IPS-18a (cell line): ENCODE data around the gene MORC2.

Source experiments
- H3K27ac ChIP-seq: one replicate; pipeline ENCODE4 v1.5.1; 2013; ENCODE audit warnings: low read length
- H3K27me3 ChIP-seq: one replicate; pipeline ENCODE4 v1.6.1; 2013; ENCODE audit warnings: mild to moderate bottlenecking, low read length; ENCODE audit not compliant: control insufficient read depth, insufficient read depth
- H3K36me3 ChIP-seq: one replicate; pipeline ENCODE4 v1.6.1; 2013; ENCODE audit warnings: low read depth, low read length; ENCODE audit not compliant: control insufficient read depth
- H3K4me1 ChIP-seq: one replicate; pipeline ENCODE4 v1.6.1; 2013; ENCODE audit warnings: low read depth, low read length; ENCODE audit not compliant: control insufficient read depth
- H3K4me3 ChIP-seq: one replicate; pipeline ENCODE4 v1.5.1; 2013; ENCODE audit warnings: low read length
- H3K9ac ChIP-seq: one replicate; pipeline ENCODE4 v1.6.1; 2013; ENCODE audit warnings: mild to moderate bottlenecking, low read length, moderate library complexity
- H3K9me3 ChIP-seq: one replicate; pipeline ENCODE4 v1.6.1; 2013; ENCODE audit warnings: low read depth, low read length; ENCODE audit not compliant: control insufficient read depth

Gene MORC2

GRCh38 chr22:30892286-30892685, 76.3 kb downstream of the MORC2 start:
- Histone ChIP-seq H3K4me1 (peaks cover 16% of the 10 kb centered on the region), H3K27ac (no peak overlapping the region), H3K9ac (no peak overlapping the region), H3K27me3 (no peaks in the 10 kb centered on the region), H3K4me3 (no peak overlapping the region), H3K9me3 (no peaks in the 10 kb centered on the region), H3K36me3 (peaks cover 2% of the 10 kb centered on the region)

- no peaks in the 10 kb centered on the region for H3K9me3 ChIP-seq
- no peak overlapping the region for H3K9ac ChIP-seq
- H3K36me3 ChIP-seq = no peaks in the 10 kb centered on the region
- no peak overlapping the region for H3K4me3 ChIP-seq
- no peaks in the 10 kb centered on the region for H3K27me3 ChIP-seq
- H3K4me1 ChIP-seq = peaks cover 19% of the 10 kb centered on the region
- H3K27ac ChIP-seq = no peak overlapping the region
These were observed 76.8 kb downstream of the MORC2 start for GRCh38 chr22:30891781-30892180.

GRCh38 chr22:30891443-30891755, 77.2 kb downstream of the MORC2 start:
- no peaks in the 10 kb centered on the region for H3K36me3 ChIP-seq
- H3K27ac ChIP-seq = no peak overlapping the region
- peaks cover 21% of the 10 kb centered on the region for H3K4me1 ChIP-seq
- H3K4me3 ChIP-seq = no peak overlapping the region
- no peak overlapping the region for H3K9ac ChIP-seq
- no peaks in the 10 kb centered on the region for H3K9me3 ChIP-seq
- H3K27me3 ChIP-seq = no peaks in the 10 kb centered on the region

- Histone ChIP-seq H3K9ac (no peak overlapping the region), H3K4me3 (no peak overlapping the region), H3K27ac (no peak overlapping the region), H3K27me3 (no peaks in the 10 kb centered on the region), H3K36me3 (no peaks in the 10 kb centered on the region), H3K4me1 (peaks cover 21% of the 10 kb centered on the region), H3K9me3 (no peaks in the 10 kb centered on the region)
These were observed 77.7 kb downstream of the MORC2 start for GRCh38 chr22:30890686-30891442.

- Histone ChIP-seq H3K36me3 (no peaks in the 10 kb centered on the region), H3K9ac (no peak overlapping the region), H3K27ac (no peak overlapping the region), H3K4me3 (no peak overlapping the region), H3K27me3 (no peaks in the 10 kb centered on the region), H3K4me1 (peaks cover 19% of the 10 kb centered on the region), H3K9me3 (no peaks in the 10 kb centered on the region)
These were observed 78.5 kb downstream of the MORC2 start for GRCh38 chr22:30889996-30890480.

GRCh38 chr22:30889268-30889995, 79.1 kb downstream of the MORC2 start:
- H3K4me1 ChIP-seq = peaks cover 13% of the 10 kb centered on the region
- no peaks in the 10 kb centered on the region for H3K36me3 ChIP-seq
- no peaks in the 10 kb centered on the region for H3K9me3 ChIP-seq
- no peak overlapping the region for H3K9ac ChIP-seq
- H3K27me3 ChIP-seq = no peaks in the 10 kb centered on the region
- no peak overlapping the region for H3K27ac ChIP-seq
- no peak overlapping the region for H3K4me3 ChIP-seq

- H3K9ac ChIP-seq = no peak overlapping the region
- H3K27me3 ChIP-seq = no peaks in the 10 kb centered on the region
These were observed 80.7 kb downstream of the MORC2 start for GRCh38 chr22:30887861-30888260.

GRCh38 chr22:30887453-30887852, 81.1 kb downstream of the MORC2 start:
- Histone ChIP-seq H3K9me3 (no peaks in the 10 kb centered on the region), H3K36me3 (no peaks in the 10 kb centered on the region), H3K4me1 (peaks cover 6% of the 10 kb centered on the region), H3K27ac (no peak overlapping the region), H3K27me3 (no peaks in the 10 kb centered on the region), H3K9ac (no peak overlapping the region), H3K4me3 (no peak overlapping the region)

More at GRCh38 chr22:30887861-30888260, 80.7 kb downstream of the MORC2 start:
- Histone ChIP-seq H3K9me3 (no peaks in the 10 kb centered on the region), H3K4me1 (peaks cover 6% of the 10 kb centered on the region), H3K27ac (no peak overlapping the region), H3K4me3 (no peak overlapping the region), H3K36me3 (no peaks in the 10 kb centered on the region)

- Histone ChIP-seq H3K36me3 (no peaks in the 10 kb centered on the region), H3K4me1 (peaks cover 6% of the 10 kb centered on the region), H3K9ac (no peak overlapping the region), H3K27ac (no peak overlapping the region), H3K4me3 (no peak overlapping the region), H3K27me3 (no peaks in the 10 kb centered on the region), H3K9me3 (no peaks in the 10 kb centered on the region)
These were observed 83.0 kb downstream of the MORC2 start for GRCh38 chr22:30885591-30885990.

- no peaks in the 10 kb centered on the region for H3K27me3 ChIP-seq
- H3K27ac ChIP-seq = no peak overlapping the region
- H3K36me3 ChIP-seq = no peaks in the 10 kb centered on the region
- no peak overlapping the region for H3K4me3 ChIP-seq
- H3K9me3 ChIP-seq = no peaks in the 10 kb centered on the region
- no peak overlapping the region for H3K9ac ChIP-seq
- H3K4me1 ChIP-seq = peaks cover 6% of the 10 kb centered on the region
These were observed 83.6 kb downstream of the MORC2 start for GRCh38 chr22:30885001-30885366.

GRCh38 chr22:30884211-30885000, 84.2 kb downstream of the MORC2 start:
- Histone ChIP-seq H3K4me1 (peaks cover 6% of the 10 kb centered on the region), H3K4me3 (no peak overlapping the region), H3K27ac (no peak overlapping the region), H3K27me3 (no peaks in the 10 kb centered on the region), H3K9me3 (no peaks in the 10 kb centered on the region), H3K36me3 (no peaks in the 10 kb centered on the region), H3K9ac (no peak overlapping the region)
